A549 treated with dexamethasone at 1 μM for 4 hours (cell line): ENCODE data around the gene RIOX2. TPM values are rescaled to one million over a fixed set of nuclear protein-coding genes. Genes with fewer than 3 reads are reported as not detected.

Experiments used
- total RNA-seq: library from RNA; stranded (reverse); fragments of 200-300 nt; extraction: Qiagen RNA extraction; gene quantifications from 5 replicates; pipeline ENCODE4 v1.2.3, GENCODE V29; 2022

The RIOX2 gene
- 31.4 to 34.0 TPM (median 32.4 TPM) in 5 replicates for total RNA-seq

GRCh38 chr3:97971679-97972567, at the start of gene RIOX2:
Gene RIOX2, minus strand, starts transcription at chr3:97972431. Its CDS starts 4,838 bp downstream, at chr3:97967593.

Other genes starting within 250 kb of the RIOX2 start
- 2.9 to 7.3 TPM (median 5.7 TPM) in 5 replicates for gene ARL6, start 207.7 kb downstream of the RIOX2 start, total RNA-seq
- gene CRYBG3, start 150.4 kb downstream of the RIOX2 start, total RNA-seq: 6.0 to 7.7 TPM (median 7.3 TPM) in 5 replicates
- not detected in 5 replicates for gene GABRR3, start 62.9 kb upstream of the RIOX2 start, total RNA-seq
- gene OR5AC2, start 114.7 kb upstream of the RIOX2 start, total RNA-seq: not detected in 5 replicates
- gene OR5H1, start 158.3 kb upstream of the RIOX2 start, total RNA-seq: not detected in 5 replicates
- gene OR5H14, start 175.0 kb upstream of the RIOX2 start, total RNA-seq: not detected in 5 replicates
- gene OR5H15, start 194.3 kb upstream of the RIOX2 start, total RNA-seq: not detected in 5 replicates